ENCODE results near the gene KRT79.
"Not testable (repeated sequence)": the region's sequence is repeated elsewhere in the genome, so short reads cannot be mapped to it uniquely, and the experiment has no call there.

Gene KRT79

DNA sequence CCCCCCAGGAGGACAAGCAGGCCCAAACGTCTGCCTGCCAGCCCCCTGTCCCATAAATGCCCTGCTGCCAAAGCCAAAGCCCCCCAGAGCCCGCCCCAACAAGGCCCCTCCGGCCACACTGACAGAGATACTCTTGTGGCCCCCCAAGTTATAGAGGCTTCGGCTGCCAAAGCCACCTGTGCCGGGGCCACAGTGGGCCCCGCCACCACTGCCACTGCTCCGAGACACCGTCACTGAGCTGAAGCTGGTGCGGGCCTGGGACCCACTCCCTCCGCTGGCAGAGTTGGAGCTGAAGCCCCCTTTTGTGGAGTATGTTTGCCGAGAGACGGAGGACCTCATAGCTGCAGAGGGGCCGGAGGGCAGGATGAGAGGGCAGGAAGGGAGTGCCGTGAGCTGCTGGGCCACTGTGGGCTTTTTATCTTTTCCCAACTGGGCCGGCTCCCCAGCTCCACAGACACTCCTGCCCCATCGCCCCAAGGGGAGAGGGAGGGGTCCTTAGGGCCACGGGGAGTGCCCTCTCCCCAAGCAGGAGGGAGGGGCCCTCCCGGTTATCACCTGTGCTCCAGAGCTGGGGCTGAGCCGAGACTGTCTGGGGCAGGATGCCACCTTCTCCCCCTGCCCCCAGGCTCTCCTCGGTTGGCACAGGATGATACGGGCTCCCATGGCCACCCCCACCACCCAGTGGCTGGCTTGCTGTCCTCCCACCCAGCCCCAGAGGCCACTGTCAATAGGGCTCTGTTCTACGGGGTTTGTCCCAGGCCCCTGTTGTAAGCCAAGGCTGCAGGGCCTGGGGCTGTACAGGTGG is at the start of gene KRT79:
Gene KRT79, minus strand, starts transcription at position 390 of the 805 bp plus-strand sequence. Its CDS starts 51 bp downstream, at position 339.
- no peak for DNase-seq

DNA sequence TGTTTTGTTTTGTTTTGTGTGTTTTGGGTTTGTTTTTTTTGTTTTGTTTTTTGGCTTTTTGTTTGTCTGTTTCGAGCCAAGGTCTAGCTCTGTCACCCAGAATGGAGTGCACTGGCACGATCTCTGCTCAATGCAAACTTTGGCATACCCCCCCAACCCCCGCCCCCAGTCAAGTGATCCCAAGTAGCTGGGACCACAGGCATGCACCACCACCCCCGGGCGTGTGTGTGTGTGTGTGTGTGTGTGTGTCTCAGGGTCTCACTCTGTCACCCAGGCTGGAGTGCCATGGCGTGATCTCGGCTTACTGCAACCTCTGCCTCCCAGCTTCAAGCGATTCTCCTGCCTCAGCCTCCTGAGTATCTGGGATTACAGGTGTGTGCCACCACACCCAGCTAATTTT is 46.4 kb upstream of the KRT79 start:
- DNase-seq = not testable (repeated sequence)

DNA sequence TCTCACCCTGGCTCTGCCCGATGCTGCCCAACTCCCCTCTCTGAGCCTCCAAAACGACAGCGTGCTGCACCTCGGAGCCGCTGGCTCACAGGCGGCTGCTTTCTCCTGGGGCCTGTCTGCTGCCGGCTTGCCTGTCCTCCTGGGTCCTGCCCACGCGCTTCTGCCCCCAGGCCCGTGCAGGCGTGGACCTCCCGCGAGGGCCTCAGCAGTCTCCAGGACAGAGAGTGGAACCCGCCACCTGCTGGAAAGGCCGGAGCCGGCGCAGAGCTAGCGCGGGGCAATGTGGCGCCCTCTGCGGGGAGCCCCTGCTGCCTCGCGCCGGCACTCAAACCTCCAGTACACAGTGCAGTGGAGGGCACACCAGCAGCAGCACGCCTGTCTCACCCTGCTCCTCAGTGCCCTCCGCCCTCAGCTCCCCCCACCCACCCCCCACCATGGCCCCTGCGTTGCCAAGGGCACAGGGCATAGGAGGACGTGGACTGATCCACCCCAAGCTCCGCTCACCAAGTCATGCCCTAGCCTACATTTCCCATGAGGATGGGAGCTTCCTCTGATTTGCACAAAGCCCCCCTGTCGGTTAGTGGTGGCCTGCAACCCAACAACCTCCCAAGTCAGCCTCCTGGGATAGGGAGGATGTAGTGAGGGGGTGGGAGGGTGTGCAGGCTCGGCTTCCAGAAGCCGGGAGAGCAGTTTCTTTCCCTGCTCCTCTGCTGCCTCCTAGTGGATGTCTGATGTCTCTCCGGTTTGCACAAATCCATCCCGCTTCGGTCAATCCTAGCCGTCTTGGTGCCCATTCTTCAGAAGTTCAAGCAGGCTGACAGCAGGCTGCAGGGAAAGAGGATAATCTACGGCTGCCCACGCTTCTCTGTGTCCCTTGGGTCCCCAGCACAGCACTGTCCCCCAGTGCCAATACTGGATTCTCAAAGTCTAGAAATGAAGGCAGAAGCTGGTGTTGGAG is 45.6 kb upstream of the KRT79 start:
- DNase-seq = peak; percentile 86

DNA sequence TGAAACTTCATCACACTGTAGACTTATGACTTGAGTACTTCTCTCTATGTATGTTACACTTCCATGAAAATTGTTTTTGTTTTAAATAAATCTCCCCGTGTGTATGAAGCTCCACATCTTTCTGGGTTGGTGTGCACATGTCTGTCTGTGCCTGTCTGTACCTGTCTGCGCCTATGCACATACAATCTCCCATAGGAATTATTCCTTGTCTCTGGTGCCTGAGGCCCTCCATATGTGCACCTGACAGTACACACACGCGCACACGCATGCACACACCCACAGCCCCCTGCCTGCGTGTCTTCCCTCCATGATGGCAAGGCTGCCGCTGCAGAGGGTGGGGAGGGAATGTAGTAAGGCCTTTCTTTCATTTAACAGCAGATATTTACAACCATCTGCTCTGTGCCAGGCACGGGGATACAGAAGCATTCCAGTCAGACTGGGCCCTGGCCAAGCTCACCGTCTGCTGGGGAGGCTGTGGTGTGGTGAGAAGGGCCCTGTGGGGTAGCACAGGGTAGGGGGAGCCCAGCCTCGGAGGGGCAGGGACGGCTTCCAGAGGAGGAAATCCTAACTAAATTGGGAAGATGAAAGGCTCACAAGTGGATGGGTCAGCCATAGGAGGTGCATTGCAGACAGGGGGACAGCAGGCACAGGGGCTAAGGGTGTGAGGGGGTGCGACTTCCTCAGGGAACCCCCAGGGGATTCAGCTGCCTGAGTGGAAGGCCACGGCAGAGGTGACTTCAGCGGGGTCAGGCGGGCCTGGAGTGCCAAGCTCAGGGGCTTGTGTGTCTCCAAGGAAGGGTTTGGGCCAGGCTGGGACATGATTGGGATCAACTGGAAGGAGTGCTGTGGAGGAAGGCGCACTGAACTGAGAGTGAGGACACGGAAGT is 44.6 kb upstream of the KRT79 start:
- DNase-seq = no peak

DNA sequence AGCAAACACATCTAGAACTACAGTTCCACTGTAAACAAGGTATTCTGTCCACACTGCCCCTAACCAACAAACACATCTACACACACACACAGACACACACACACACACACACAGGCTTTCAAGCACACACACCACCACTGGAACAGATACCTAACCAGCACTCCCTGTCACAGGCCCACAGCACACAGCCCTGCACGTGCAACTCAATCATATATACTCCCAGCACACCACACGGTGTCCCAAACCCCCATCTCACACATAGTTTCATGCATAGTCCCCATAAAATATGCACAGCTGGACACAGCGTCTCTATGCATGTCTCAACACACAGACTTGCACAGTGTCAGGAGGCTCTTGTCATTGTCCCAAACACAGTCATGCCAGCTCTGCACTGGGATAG is 43.1 kb upstream of the KRT79 start:
- DNase-seq = no peak

DNA sequence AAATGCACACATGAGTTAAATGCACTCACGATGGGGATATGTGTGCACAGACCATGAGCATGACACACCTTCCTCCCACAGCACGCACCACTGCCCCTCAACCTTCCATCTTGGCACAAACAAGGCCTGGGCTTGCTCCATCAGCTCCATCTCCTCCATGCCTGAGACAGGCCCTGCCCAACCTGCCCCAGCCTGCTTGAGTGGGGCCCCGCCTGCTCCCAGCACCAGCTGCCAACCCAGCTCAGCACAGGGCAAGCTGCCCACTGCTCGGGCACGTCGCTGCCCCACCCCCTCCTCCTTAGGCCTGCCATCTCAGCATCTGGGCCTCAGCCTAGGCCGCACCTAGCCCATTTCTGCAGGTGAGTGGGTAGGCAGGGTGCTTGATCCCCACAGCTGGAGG is 42.3 kb upstream of the KRT79 start:
- no peak for DNase-seq

DNA sequence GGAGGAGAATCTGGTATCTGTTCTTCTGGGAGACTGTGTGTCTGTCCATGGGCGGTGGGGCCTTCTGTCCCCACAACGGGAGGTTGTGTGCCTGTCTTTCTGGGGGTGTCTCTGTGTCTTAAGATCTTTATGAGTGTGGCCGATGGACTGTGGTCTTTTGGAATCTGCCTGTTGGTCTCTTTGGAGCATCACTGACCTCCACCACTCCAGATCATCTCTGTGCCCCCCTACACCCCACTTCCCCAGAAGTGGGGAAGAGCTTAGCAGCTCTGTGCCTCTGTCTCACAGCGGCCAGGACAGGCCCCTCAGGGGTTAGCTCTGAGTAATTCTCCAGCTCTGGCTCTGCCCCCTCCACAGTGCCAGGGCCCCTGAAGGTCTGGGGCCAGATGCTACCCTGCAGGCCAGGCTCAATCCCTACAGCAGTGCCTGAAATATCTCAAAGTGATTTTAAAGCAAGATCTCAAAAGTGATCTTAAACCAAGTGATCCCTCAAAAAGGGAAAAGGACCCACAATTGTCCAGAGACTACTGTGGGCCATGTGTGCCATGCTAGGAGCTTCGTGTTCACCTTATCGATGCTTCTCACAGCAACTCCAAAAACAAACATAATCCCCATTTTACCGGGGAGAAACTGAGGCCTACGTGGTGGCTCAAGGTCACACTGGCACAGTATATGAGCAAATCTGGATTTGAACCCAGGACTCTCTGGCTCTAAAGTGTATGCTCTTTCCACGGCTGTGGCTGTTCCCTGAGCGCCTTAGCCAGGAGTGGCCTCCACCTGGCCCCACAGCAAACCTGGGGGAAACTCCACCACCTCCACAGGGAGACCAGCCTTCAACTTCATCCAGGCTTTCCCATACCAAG is 40.7 kb upstream of the KRT79 start:
- no peak for DNase-seq

DNA sequence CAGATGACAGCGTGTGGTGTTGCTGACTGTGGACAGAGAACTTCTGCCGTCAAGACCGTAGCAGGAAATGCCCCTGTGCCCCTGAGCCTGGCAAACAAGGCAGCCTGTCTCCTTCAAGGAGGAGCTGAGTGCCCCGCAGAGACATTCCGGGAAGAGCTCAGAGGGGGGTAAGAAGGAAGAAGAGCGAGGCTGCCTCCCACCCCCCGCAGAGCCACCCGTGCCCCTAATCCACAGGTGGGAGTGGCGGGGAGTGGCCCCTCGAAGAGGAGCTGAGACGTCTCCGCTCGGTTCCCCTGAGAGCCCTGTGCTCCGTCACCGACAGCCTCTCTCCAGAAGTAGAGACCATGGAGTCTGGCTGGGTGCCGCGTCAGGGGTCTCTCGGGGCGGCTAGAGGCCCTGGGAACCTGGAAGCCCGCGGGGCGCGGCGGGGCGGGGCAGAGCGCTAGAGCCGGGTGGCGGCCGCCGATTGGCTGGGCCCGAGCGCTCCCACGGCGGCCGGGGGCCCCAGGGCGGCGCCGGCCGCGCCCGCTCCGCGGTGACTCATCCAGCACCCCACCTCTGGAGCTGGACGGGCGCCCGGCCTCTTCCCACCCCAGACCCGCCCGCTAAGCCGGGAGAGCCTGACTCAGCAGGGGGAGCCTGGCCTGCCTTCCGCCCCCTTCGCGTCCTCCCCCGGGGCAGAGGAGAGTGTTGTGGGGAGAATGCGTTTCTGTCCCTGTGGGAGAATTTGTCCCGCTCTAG is 39.9 kb upstream of the KRT79 start:
- peak; percentile 70 for DNase-seq

DNA sequence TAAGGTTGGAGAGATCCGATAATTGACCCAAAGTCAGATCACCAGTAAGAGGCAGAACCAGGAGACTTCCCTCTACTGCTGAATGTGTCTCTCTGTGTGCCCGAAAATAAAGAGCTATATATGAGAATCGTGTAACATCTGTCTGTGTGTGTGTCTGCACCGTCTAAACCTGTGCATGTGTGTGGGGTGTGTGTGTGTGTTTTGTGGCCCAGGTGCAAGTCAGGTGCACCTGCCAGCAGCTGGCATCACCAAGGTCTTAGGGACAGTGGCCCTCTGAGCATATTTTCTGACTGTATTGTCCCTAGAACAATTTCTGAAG is 39.4 kb upstream of the KRT79 start:
- no peak for DNase-seq

DNA sequence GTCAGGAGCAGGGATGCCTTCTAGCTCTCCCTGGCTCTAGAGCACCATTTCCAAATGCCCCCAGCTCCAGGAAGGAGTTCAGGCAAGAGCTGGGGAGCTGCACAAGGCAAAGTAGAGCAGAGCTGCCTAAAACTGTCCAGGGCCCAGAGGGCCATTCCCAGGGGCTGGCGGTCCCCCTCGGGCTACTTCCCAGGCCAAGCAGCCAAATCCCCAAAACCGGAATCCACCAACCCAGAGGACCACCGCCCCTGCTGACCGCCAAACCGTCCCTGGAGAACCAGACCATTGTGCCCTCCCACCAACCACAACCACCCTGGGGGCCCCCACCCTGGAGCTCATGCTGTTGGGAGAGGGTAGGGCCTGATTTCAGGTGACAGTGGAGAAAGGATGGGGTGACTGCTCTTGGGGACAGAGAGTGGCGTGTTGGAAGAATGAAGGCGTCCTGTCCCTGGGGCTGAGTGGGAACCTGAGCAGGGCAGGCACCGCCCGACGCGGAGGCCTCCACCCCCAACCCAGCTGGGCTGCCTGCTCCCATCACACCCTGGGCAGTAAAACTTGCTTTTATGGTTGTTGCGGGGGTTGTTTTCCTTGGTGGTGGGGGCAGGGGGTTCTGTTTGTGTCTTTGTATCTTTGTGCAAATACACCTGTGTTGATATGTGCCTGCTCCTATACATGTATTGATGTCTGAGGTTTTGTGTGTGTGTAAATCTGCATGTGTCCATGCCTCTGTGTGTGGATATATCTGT is 38.7 kb upstream of the KRT79 start:
- no peak for DNase-seq

DNA sequence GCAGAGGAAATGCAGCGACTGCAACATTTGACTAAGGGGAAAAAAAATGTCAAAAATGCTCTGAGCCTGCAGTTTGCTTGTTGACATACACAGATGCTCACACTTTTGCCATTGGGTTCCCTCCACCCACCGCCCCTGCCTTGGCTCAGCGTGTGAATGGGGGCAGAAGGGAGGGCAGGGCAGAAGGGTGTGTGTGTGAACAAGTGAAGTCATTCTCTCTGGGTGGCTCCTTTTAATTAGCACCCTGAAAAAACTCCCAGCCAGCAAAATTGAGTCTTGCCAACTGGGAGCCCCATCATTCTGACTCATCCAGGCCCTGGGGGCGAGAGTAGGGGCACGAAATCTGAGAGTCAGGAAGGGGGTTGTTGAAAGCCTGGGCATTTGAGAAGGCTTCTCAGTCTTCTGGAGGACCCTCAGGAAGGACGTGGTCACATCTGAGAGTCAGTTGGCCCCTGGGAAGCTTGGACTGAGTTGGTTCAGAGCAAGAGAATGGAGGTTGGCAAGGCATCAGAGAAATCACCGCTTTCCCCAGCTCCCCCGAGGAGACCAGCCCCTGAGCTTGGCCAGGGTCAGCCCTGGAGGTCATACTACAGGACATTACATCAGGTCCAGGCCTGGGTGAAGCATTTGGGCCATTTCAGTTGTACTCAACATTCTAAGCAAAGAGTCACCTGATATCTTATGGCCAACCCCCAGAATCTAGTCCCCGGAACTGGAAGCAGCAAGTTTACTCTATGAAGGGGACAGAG is 37.4 kb upstream of the KRT79 start:
- no peak for DNase-seq

DNA sequence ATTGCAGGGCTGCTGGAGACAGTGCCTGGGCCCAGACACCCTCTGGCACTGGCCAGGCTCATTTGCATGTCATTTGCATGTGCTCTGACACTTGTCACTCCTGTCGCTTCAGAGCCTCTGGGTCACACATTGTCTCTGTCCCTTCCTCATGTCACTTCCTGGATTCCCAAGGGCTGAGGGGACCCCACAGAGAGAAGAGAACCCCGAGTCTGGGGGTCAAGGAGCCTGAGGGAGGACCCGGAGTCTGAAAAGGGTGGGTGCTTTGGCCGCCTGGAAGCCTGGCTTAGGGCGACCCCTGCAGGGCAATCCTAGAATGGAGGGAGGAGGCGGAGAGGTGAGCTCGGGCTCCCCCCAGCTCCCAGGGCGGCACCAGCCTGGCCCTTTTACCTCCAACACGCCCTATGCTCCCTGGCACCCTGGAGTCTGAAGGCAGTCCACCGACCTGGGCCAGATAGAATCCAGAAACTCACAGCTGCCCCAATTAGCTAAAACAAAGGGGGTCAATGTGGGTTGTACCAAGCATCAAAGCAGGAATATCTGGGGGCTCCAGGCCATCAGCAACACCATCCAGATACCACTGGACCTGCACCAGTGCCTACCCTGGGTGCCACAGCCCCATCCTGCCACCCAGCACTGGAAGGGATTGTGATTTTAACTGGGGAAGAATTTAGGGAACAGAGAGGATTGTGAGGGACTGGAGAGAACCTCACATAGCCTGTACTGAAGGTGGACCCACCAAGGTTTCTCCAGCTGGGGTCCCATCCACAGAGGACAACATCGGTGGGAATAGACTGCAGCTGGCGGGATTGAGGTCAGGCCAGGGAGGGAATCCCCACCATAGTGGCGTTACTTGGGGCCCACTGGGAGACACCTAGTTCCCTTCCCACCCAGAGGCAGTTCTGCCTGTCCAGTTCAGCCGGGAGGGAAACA is 36.5 kb upstream of the KRT79 start:
- peak; percentile 78 for DNase-seq

DNA sequence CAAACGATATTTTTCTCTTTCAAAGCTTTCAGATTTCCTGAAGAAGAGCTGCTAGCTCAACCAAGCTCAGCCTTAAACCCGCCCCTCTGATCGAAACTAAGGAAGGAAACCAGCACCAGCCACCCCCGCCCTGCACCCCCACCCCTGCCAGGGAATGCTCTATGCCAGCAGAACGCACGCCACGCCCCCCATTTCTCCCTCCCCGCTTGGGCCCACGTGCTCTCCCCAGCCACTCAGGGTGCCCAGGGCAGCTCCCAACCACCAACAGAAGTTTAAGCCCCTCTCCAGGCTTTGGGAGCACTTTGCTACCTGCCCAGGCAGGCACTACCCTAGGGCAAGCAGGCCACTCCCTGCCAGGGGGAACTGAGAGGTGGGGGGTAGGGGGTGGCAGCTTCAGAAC is 33.5 kb upstream of the KRT79 start:
- DNase-seq = no peak

DNA sequence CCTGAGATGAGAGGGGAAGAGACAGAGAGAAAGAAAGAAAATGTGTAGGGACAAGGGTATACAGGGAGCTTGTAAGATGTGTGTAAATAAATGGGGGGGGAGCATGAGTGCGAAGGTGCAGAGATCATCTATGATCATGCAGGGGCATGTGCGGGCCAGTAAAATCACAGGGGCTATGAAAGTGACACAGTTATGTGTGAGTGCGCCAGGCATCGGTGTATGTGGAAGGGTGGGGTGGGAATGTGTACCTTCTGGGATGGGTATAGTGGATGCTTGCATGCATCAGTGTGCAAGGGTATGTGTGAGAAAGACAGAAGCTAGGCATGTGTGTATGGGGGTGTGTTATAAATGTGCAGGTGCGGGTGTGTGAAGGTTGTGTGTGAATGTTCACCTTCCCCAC is 33.0 kb upstream of the KRT79 start:
- no peak for DNase-seq

DNA sequence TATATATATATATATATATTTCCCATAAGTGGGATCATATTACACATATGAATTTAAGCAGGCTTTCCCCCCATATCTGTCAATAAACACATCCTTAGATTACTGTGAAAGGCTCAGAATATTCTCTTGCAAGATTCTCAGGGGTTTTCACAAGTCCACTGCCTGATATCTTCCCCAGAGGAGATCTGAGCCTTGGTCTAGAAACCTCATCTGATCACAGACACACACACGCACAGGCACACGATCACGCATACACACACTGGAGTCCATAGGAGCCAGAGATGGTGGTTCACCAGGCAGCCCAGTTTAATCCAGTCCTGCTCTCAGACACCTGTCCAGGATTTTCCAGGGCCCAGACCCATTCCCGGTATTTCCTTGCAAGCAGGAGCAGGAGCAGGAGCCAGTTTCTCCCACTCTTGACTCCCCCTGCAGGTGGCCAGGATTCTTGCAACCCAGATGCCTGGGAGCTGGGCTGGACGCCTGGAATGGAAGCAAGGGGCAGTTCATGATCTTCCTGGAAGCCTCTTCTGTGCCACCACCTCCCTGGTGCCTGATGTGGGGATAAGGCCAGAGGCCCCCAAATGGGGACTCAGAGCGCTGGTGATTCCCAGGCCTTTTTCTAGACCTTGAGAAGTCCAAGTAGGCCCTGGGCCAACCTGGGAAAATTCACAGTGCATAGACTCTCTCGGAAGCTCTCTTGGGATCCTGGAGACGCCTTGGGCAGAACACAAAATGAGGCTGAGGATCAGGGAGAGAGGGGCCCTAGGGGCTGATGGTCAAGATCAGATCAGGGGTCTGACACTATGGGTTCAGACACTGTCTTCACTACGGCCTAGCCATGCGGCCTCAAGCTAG is 31.2 kb upstream of the KRT79 start:
- DNase-seq = peak; percentile 70

DNA sequence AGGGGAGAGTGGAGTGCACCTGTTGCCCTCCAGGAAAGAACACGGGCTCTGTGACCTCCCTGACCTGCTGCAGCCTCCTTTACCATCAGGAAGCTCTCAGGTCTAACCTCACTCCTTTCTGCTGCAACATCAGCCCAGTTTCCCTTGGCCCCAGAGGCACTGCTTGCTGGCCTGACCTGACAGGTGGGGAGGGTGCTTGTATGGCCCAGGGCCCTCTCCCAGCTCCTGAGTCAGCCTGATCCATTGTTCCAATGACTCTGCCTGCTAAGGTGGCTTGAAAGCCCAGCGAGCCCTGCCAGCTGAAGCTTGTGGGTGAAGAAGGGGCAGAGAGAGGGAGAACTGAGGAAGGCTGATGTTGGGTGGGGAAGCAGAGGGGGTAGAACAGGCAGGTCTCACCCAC is 27.9 kb upstream of the KRT79 start:
- no peak for DNase-seq

DNA sequence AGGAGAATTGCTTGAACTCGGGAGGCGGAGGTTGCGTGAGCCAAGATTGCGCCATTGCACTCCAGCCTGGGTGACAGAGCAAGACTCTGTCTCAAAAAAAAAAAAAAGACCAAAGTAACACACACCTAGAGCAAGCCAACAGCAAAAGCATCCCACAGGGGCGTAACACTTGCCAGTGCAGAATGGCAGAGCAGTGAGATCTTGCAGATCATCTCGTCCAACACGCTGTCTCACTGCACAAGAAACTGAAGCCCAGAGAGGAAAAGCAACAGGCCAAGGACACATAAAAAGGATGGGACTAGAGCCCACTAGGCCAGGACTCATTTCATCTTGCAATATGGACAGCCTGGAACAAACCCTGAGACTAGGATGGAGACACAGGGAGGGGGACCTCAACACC is 27.4 kb upstream of the KRT79 start:
- no peak for DNase-seq

All from OCI-M1 (cell line).